LNCAP (cell line): ENCODE measurements around the gene CTH.
A peak's percentile ranks its signal among the peaks of the same experiment; 100 is the strongest.

Source experiments
- TF ChIP-seq, protein P1 (sequence below): fragments of 450-650 bp; IDR thresholded peaks from 2 replicates; pipeline ENCODE4 v1.5.1; 2017; ENCODE audit warnings: mild to moderate bottlenecking

Gene CTH

DNA sequence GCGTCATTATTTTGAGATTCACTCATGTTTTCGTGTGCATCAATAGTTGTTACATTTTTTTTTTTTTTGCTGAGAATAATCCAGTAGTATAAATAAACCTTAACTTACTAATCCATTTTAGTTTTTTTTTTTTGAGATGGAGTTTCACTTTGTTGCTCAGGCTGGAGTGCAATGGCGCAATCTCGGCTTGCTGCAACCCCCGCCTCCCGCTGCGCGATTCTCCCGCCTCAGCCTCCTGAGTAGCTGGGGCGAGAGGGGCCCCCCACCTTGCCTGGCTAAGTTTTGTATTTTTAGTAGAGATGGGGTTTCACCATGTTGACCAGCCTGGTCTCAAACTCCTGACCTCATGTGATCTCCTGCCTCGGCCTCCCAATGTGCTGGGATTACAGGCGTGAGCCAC lies 66.0 kb downstream of the CTH start:
- TF ChIP-seq, protein P1, sequence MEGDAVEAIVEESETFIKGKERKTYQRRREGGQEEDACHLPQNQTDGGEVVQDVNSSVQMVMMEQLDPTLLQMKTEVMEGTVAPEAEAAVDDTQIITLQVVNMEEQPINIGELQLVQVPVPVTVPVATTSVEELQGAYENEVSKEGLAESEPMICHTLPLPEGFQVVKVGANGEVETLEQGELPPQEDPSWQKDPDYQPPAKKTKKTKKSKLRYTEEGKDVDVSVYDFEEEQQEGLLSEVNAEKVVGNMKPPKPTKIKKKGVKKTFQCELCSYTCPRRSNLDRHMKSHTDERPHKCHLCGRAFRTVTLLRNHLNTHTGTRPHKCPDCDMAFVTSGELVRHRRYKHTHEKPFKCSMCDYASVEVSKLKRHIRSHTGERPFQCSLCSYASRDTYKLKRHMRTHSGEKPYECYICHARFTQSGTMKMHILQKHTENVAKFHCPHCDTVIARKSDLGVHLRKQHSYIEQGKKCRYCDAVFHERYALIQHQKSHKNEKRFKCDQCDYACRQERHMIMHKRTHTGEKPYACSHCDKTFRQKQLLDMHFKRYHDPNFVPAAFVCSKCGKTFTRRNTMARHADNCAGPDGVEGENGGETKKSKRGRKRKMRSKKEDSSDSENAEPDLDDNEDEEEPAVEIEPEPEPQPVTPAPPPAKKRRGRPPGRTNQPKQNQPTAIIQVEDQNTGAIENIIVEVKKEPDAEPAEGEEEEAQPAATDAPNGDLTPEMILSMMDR = no peak

DNA sequence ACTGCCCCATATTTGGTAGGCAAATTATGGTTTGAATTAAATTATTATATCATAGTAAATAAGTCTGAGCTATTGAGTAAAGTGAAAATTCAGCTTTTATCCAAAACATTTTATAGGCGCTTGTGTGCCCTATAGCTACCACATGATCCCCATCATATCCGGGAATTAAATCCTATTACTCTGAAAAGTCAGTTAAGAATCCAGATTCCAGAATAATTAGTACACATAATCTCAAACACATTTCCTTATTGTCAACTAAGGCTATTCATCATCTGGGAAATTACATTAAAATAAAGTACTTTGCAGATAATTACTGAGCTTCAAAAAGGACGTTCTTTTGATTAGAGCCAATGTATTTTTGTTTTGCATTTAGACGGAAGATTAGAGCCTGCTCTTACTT lies 72.3 kb downstream of the CTH start:
- TF ChIP-seq, protein P1 = no peak

DNA sequence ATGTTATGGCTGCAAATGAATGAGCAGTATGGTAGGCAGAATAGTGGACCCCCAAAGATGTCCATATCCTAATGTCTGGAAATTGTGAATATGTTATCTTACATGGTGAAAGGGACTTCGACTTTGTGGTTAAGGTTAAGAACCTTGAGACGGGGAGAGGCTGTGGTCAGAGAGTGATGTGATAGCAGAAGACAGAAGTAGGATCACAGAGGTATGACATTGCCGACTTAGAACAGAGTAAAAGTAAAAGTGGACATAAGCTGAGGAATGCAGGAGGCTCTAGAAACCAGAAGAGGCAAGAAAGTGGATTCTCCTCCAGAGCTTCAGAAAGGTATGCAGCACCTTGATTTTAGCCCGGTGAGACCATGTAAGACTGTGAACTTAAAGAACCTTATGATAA lies 74.6 kb downstream of the CTH start:
- TF ChIP-seq, protein P1 = no peak

DNA sequence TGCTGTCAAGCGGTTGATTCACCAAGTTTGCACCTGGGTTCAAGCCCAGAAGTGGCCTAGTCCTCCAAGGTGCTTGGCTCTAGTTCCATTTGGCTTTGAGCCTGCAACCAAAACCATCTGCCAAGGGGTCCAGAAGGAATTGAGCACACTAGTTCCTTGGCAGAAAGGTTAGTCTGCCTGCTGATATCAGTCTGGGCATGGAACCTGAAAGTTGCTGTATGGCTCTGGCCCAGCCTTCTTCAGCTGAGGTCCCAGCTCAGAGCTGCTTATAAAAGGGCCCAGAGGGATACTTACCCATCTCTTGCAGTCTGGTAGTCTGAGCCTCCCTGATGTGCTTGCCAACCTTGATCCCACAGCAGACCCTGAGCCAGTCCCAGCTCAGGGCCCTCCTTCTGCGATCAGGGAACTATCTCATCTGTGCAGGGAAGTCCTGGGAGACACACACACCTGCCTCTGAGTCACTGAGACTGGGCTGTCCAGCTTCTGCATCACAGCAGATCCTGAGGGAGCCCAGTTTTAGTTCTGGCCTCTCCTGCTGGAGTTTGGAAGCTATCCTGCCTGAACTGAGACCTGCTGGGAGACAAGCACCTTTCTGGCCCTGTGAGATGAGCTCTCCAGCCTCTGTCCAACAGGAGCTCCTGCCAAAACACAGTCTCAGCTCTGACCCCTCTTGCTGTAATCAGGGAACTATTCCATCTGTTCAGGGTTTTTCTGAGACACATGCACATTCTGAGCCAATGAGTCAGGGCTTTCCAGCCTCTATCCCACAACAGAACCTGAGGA lies 75.8 kb downstream of the CTH start:
- TF ChIP-seq, protein P1 = no peak

DNA sequence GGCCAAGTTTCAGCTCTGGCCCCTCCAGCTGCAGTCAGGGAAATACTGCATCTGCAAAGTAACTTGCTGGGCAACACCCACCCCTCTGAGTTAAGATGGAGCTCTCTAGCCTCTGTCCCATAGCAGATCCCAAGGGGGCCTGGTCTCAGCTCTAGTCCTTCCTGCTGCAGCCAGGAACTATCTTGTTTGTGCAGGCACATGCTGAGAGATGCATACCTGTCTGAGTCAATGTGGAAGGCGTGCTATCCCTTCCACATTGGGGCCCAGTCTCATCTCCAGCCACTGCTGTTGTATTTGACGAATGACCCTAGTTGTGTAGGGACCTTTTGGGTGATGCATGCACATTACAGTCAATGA lies 76.4 kb downstream of the CTH start:
- TF ChIP-seq, protein P1 = no peak

DNA sequence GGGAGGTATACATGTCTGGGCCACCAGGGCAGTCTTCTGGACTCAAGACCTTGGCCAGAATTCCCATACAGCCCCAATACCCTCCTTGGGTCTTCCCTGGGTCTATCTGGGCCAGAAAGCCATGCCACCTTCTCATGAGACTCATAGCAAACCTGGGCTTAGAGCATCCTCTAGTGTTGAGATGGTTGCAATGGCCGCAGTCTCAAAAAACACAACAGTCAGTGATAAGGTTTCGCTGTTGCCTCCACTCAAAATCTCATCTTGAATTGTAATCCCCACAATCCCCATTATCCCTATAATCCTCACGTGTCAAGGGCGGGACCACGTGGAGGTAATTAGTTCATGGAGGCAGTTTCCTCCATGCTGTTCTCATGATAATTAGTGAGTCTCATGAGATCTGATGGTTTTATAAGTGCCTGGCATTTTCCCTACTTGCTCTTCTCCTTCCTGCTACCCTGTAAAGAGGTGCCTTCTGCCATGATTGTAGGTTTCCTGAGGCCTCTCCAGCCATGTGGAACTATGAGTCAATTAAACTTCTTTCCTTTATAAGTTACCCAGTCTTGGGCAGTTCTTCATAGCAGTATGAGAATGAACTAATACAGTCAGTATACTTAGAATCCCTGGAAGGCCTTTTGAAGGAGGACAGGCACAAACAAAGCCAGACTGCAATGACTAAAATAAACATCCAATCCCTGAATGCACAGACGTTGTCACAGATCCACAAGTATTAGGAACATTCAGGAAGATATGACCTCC lies 77.0 kb downstream of the CTH start:
- TF ChIP-seq, protein P1 = peak; percentile 75
